H1 (cell line): ENCODE results near the gene BMF. TPM values are rescaled to one million over a fixed set of nuclear protein-coding genes. Genes with fewer than 3 reads are reported as not detected.

Source experiments
- CTCF ChIA-PET: fragments of 300-600 bp; sonication (Branson Sonifier 250); formaldehyde crosslinking; loops from one replicate; lab custom pipeline; 2021; ENCODE audit not compliant: partially characterized antibody; lab: Charles Lee
- POLR2A ChIA-PET: fragments of 300-600 bp; sonication (Branson Sonifier 250); formaldehyde crosslinking; loops from one replicate; lab custom pipeline; 2021; ENCODE audit warnings: inconsistent platforms; ENCODE audit not compliant: partially characterized antibody; lab: Charles Lee
- DNase-seq, 2 experiments: peaks; one replicate each; pipeline versions ENCODE4 v3.0.0 to v3.0.0-alpha.2; 2010 to 2022; ENCODE audit warnings: low spot score in 2 of 2, low read depth in 1 of 2, mixed read lengths in 1 of 2
- FAIRE-seq: peaks from 2 replicates; lab custom pipeline; 2011; peaks lifted over from hg19 to GRCh38; lab: Jason Lieb, UNC
- H2AFZ ChIP-seq: 2 replicates; pipeline ENCODE4 v1.8.1; 2012; ENCODE audit warnings: low read length, inconsistent platforms
- H2AK5ac ChIP-seq: 2 replicates; pipeline ENCODE4 v1.6.1; 2013; ENCODE audit warnings: low read depth, low read length
- H2BK120ac ChIP-seq: replicated peaks from 2 replicates; pipeline ENCODE3; 2013; ENCODE audit warnings: low read depth, low read length, inconsistent platforms
- H2BK12ac ChIP-seq: 2 replicates; pipeline ENCODE4 v1.6.1; 2013; ENCODE audit warnings: low read depth, low read length
- H2BK15ac ChIP-seq: 2 replicates; pipeline ENCODE4 v1.6.1; 2013; ENCODE audit warnings: low read length
- H2BK20ac ChIP-seq: 2 replicates; pipeline ENCODE4 v1.6.1; 2013; ENCODE audit warnings: low read length
- H2BK5ac ChIP-seq: 2 replicates; pipeline ENCODE4 v1.6.1; 2013; ENCODE audit warnings: low read depth, low read length
- H3K14ac ChIP-seq: 2 replicates; pipeline ENCODE4 v1.6.1; 2013; ENCODE audit warnings: inconsistent platforms; ENCODE audit not compliant: insufficient read length
- H3K18ac ChIP-seq: 2 replicates; pipeline ENCODE4 v1.6.1; 2013; ENCODE audit warnings: low read length; ENCODE audit errors: extremely low read depth
- H3K23ac ChIP-seq: 2 replicates; pipeline ENCODE4 v1.6.1; 2013; ENCODE audit warnings: inconsistent platforms; ENCODE audit not compliant: insufficient read length
- H3K23me2 ChIP-seq: 2 replicates; pipeline ENCODE4 v1.6.1; 2013; ENCODE audit warnings: low read depth, low read length
- H3K27ac ChIP-seq: 2 replicates; pipeline ENCODE4 v1.6.1; 2011; ENCODE audit warnings: low read depth, low read length, inconsistent platforms
- H3K27me3 ChIP-seq, 4 experiments: replicated peaks in 1 of 4; 1 replicate in 1 of 4; 2 replicates in 3 of 4; pipeline versions ENCODE4 v1.6.1 to v1.8.1; 2011 to 2013; ENCODE audit warnings: low read length in 3 of 4, mild to moderate bottlenecking in 3 of 4, inconsistent platforms in 2 of 4, mixed read lengths in 2 of 4, moderate library complexity in 1 of 4; ENCODE audit not compliant: control insufficient read depth in 3 of 4, insufficient read depth in 3 of 4; ENCODE audit errors: extremely low read depth in 1 of 4
- H3K36me3 ChIP-seq, 4 experiments: 2 replicates each; pipeline versions ENCODE4 v1.6.1 to v1.8.1; 2011 to 2013; ENCODE audit warnings: mild to moderate bottlenecking in 4 of 4, low read length in 3 of 4, moderate library complexity in 2 of 4, control low read depth in 1 of 4, inconsistent platforms in 1 of 4; ENCODE audit not compliant: insufficient read depth in 4 of 4, control insufficient read depth in 2 of 4
- H3K4ac ChIP-seq: replicated peaks from 2 replicates; pipeline ENCODE3; 2013; ENCODE audit warnings: low read length, low read depth, mixed read lengths, inconsistent platforms; ENCODE audit not compliant: insufficient read length
- H3K4me1 ChIP-seq, 4 experiments: replicated peaks in 1 of 4; 1 replicate in 1 of 4; 2 replicates in 3 of 4; pipeline versions ENCODE4 v1.6.1 to v1.8.1; 2011 to 2013; ENCODE audit warnings: low read length in 3 of 4, inconsistent platforms in 2 of 4, mixed read lengths in 1 of 4; ENCODE audit not compliant: insufficient read depth in 4 of 4, control insufficient read depth in 3 of 4
- H3K4me2 ChIP-seq, 2 experiments: 2 replicates each; pipeline versions ENCODE4 v1.6.1 to v1.8.1; 2011 to 2013; ENCODE audit warnings: low read depth in 2 of 2, low read length in 2 of 2, control low read depth in 1 of 2, inconsistent platforms in 1 of 2, mild to moderate bottlenecking in 1 of 2; ENCODE audit not compliant: insufficient read depth in 1 of 2
- H3K4me3 ChIP-seq, 4 experiments: fragments of 200-600, 300-600 bp in 1 of 4; sonication (generic), shearing (Covaris generic), sonication (Bioruptor Twin) in 1 of 4; 2 replicates each; pipeline versions ENCODE4 v1.5.1 to v1.8.1; 2011 to 2016; ENCODE audit warnings: low read length in 4 of 4, low read depth in 3 of 4, control low read depth in 2 of 4, inconsistent platforms in 2 of 4, mild to moderate bottlenecking in 2 of 4, mixed read lengths in 1 of 4, moderate library complexity in 1 of 4; ENCODE audit not compliant: insufficient read depth in 2 of 4; ENCODE audit errors: extremely low read depth in 1 of 4
- H3K56ac ChIP-seq: replicated peaks from 2 replicates; pipeline ENCODE3; 2013; ENCODE audit warnings: low read depth, mild to moderate bottlenecking, mixed read lengths, low read length, inconsistent platforms; ENCODE audit not compliant: insufficient read length
- H3K79me1 ChIP-seq: 2 replicates; pipeline ENCODE4 v1.6.1; 2013; ENCODE audit warnings: low read depth, low read length, control low read depth
- H3K79me2 ChIP-seq, 2 experiments: 2 replicates each; pipeline versions ENCODE4 v1.6.1 to v1.8.1; 2012 to 2013; ENCODE audit warnings: low read length in 2 of 2, mild to moderate bottlenecking in 2 of 2, inconsistent platforms in 1 of 2; ENCODE audit not compliant: insufficient read depth in 2 of 2, control insufficient read depth in 1 of 2
- H3K9ac ChIP-seq, 4 experiments: replicated peaks in 1 of 4; 1 replicate in 1 of 4; 2 replicates in 3 of 4; pipeline versions ENCODE4 v1.6.1 to v1.8.1; 2011 to 2013; ENCODE audit warnings: low read depth in 3 of 4, low read length in 3 of 4, control low read depth in 2 of 4, mild to moderate bottlenecking in 2 of 4, moderate library complexity in 2 of 4, inconsistent platforms in 1 of 4; ENCODE audit errors: extremely low read depth in 1 of 4
- H3K9me3 ChIP-seq, 2 experiments: 2 replicates each; pipeline versions ENCODE4 v1.6.1 to v1.8.1; 2012 to 2013; ENCODE audit warnings: mild to moderate bottlenecking in 2 of 2, moderate library complexity in 2 of 2, control low read depth in 1 of 2, inconsistent platforms in 1 of 2, low read depth in 1 of 2, low read length in 1 of 2, mixed read lengths in 1 of 2; ENCODE audit not compliant: insufficient read depth in 2 of 2
- H4K20me1 ChIP-seq, 2 experiments: replicated peaks in 1 of 2; 2 replicates each; pipeline versions ENCODE3 to v1.8.1; 2011 to 2013; ENCODE audit warnings: inconsistent platforms in 2 of 2, low read length in 2 of 2, mild to moderate bottlenecking in 1 of 2; ENCODE audit not compliant: insufficient read depth in 2 of 2, control insufficient read depth in 1 of 2
- H4K5ac ChIP-seq: 2 replicates; pipeline ENCODE4 v1.6.1; 2013; ENCODE audit warnings: low read length, low read depth, mixed read lengths, inconsistent platforms; ENCODE audit not compliant: insufficient read length
- H4K8ac ChIP-seq: 2 replicates; pipeline ENCODE4 v1.8.0; 2013; ENCODE audit warnings: mild to moderate bottlenecking, moderate library complexity, low read length, inconsistent platforms; ENCODE audit not compliant: insufficient read depth; ENCODE audit errors: extremely low read depth
- H4K91ac ChIP-seq: replicated peaks from 2 replicates; pipeline ENCODE3; 2013; ENCODE audit warnings: low read length, mixed read lengths, inconsistent platforms; ENCODE audit not compliant: insufficient read length
- HDAC2 ChIP-seq, 2 experiments: fragments of 300-600 bp in 1 of 2; sonication (generic) in 1 of 2; IDR thresholded peaks; 2 replicates each; pipeline ENCODE4 v1.6.1; 2011 to 2012; ENCODE audit warnings: low read depth in 2 of 2, low read length in 2 of 2, mild to moderate bottlenecking in 2 of 2, moderate library complexity in 2 of 2, borderline replicate concordance in 1 of 2, inconsistent platforms in 1 of 2
- KDM5A ChIP-seq: fragments of 200-600 bp; IDR thresholded peaks from 2 replicates; pipeline ENCODE4 v1.7.1; 2012; ENCODE audit warnings: mild to moderate bottlenecking, low read length, inconsistent platforms, mixed read lengths
- RAD21 ChIP-seq, 2 experiments: IDR thresholded peaks in 1 of 2; conservative IDR thresholded peaks in 1 of 2; 2 replicates each; pipeline ENCODE4 v1.6.1; 2011; ENCODE audit warnings: low read depth in 2 of 2, low read length in 2 of 2, improper control_type of control experiment in 1 of 2, inconsistent platforms in 1 of 2, mild to moderate bottlenecking in 1 of 2, moderate library complexity in 1 of 2
- TBP ChIP-seq: IDR thresholded peaks from 2 replicates; pipeline ENCODE4 v1.6.1; 2011; ENCODE audit warnings: low read depth, low read length, improper control_type of control experiment
- TEAD4 ChIP-seq: IDR thresholded peaks from 2 replicates; pipeline ENCODE4 v1.6.1; 2012; ENCODE audit warnings: low read depth, low read length, inconsistent platforms, mixed read lengths
- WGBS, 2 experiments: shearing (Covaris generic) in 1 of 2; methylation state at CpG; one replicate each; pipeline versions ENCODE4 v1.1.6 to v1.1.7; 2013 to 2015; ENCODE audit warnings: low lambda C conversion rate in 2 of 2, mixed read lengths in 2 of 2, inconsistent platforms in 1 of 2, low coverage in 1 of 2, missing lambda C conversion rate in 1 of 2; ENCODE audit not compliant: insufficient replicate concordance in 2 of 2, insufficient coverage in 1 of 2, insufficient read length in 1 of 2; ENCODE audit errors: extremely low coverage in 1 of 2, missing lambda C conversion rate in 1 of 2; 5-methylcytosine and 5-hydroxymethylcytosine counted together
- polyA plus RNA-seq, 7 experiments: library from polyadenylated mRNA; depleted of rRNA in 3 of 7; stranded (reverse) in 5 of 7; unstranded in 2 of 7; fragments of >200 nt in 5 of 7; fragments of 200-250 nt in 2 of 7; gene quantifications; 1 replicate in 5 of 7; 2 replicates in 1 of 7; 4 replicates in 1 of 7; pipeline versions ENCODE4 v1.2.1 to v1.2.3, GENCODE V29; 2011 to 2013; ENCODE audit warnings: missing spikeins in 2 of 7, mixed read lengths in 2 of 7
- total RNA-seq: library from RNA; stranded (reverse); fragmentation: NEBNext Ultra II Directional; extraction: Animal tissue kit (Norgen Biotek cat#: 25700); gene quantifications from 2 replicates; pipeline ENCODE4 v1.2.1, GENCODE V29; 2021

BMF gene
- total and polyA plus RNA-seq, 2 of the 8 experiments (the other 6 are each of a cell fraction or from before 2014, with no cell fraction given) = 21.2 to 24.2 TPM

DNA sequence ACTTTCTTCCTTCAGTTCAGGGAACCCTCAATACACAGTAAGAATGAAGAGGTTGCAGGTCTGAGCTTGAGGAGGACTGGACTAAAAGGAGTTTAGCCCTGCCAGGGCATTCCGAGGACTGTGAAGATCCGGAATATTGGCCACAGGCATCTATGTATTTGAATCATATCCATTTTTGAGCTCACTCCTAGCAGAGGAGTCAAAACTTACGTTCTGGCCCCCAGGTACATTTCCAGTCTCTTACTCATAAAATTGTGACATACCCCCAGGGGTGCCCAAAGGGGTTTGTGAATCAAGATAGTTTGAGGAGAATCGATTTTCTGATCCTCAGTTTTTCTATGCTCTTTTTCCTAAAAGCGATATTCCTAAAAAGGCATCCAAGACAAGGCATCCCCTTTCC is 42.1 kb downstream of the BMF start:
- FAIRE-seq (no peak), DNase-seq (no peak)
- no peak overlapping the region for H2AK5ac ChIP-seq
- ChIA-PET CTCF (interaction anchor here (0.7 to 3.3 kb wide), 12 partner anchors 10 to 270 kb away, joined by 3 to 9 read pairs (median 5); no protein-coding TSS in a partner anchor), POLR2A (interaction anchor here (1.3 kb wide), 1 partner anchor 90 kb away, joined by 3 read pairs; no protein-coding TSS in a partner anchor)
- H4K20me1 ChIP-seq = no peaks in the 10 kb centered on the region
- no peaks in the 10 kb centered on the region; a peak in 1 of 7 replicates for H3K27me3 ChIP-seq
- no peak overlapping the region for H4K5ac ChIP-seq
- no peak overlapping the region for H4K8ac ChIP-seq
- H3K18ac ChIP-seq = no peak overlapping the region
- H3K56ac ChIP-seq = no peak overlapping the region
- 87% methylated on average over 5 of the region's 5 CpGs; no CpG with 5 or more reads in 1 of the 2 experiments for WGBS, 2 experiments
- H3K4me2 ChIP-seq = no peak overlapping the region
- no peak overlapping the region for H3K23ac ChIP-seq
- no peak overlapping the region for H2BK12ac ChIP-seq
- no peak overlapping the region for H4K91ac ChIP-seq
- no peaks in the 10 kb centered on the region; the same call in 1 of the 2 replicates for H3K23me2 ChIP-seq
- H3K14ac ChIP-seq = no peak overlapping the region
- H2BK15ac ChIP-seq = no peak overlapping the region
- H3K4ac ChIP-seq = no peak overlapping the region
- no peak overlapping the region for H2BK20ac ChIP-seq
- no peak overlapping the region for H3K27ac ChIP-seq
- no peak overlapping the region for H3K9ac ChIP-seq
- H3K79me1 ChIP-seq = no peaks in the 10 kb centered on the region
- H2BK5ac ChIP-seq = no peak overlapping the region
- no peak overlapping the region for H2AFZ ChIP-seq
- H3K4me3 ChIP-seq = no peak overlapping the region
- no peak for TF ChIP-seq HDAC2 (IDR thresholded peaks at IDR 0.05; ENCODE audit: borderline replicate concordance in 1 of 2, low read depth in 2 of 2, low read length in 2 of 2)
- TF ChIP-seq TEAD4 = no peak
- no peak for TF ChIP-seq TBP
- no peak for TF ChIP-seq RAD21 (IDR thresholded peaks at IDR 0.05 in 1 of 2, conservative IDR thresholded peaks at IDR 0.05 in 1 of 2; ENCODE audit: low read depth in 2 of 2, low read length in 2 of 2)
- TF ChIP-seq KDM5A = no peak
- peaks cover 0 to 18% (median 8%) of the 10 kb centered on the region in 4 experiments; a peak in 6 of 7 replicates for H3K4me1 ChIP-seq
- H3K36me3 ChIP-seq = no peaks in the 10 kb centered on the region
- no peaks in the 10 kb centered on the region for H3K79me2 ChIP-seq
- H2BK120ac ChIP-seq = no peak overlapping the region
- no peaks in the 10 kb centered on the region for H3K9me3 ChIP-seq
